Loucy (cell line): Measurements from ENCODE around the gene MAPKBP1.

Experiments
- CTCF ChIP-seq: fragments of 200-600 bp; sonication (generic); conservative IDR thresholded peaks from 2 replicates; pipeline ENCODE4 v1.5.1; 2014; ENCODE audit warnings: mild to moderate bottlenecking, antibody characterized with exemption, low read length
- EZH2phosphoT487 ChIP-seq: fragments of 200-600 bp; IDR thresholded peaks from 2 replicates; pipeline ENCODE4 v1.6.1; 2018; ENCODE audit warnings: antibody characterized with exemption, mild to moderate bottlenecking, moderate library complexity, borderline replicate concordance

- TF ChIP-seq CTCF (no peak), EZH2phosphoT487 (no peak)
Measured at GRCh38 chr15:41868321-41868720, 94.0 kb downstream of the MAPKBP1 start.
